ENCODE measurements around the gene AMOTL1.

The AMOTL1 gene

DNA sequence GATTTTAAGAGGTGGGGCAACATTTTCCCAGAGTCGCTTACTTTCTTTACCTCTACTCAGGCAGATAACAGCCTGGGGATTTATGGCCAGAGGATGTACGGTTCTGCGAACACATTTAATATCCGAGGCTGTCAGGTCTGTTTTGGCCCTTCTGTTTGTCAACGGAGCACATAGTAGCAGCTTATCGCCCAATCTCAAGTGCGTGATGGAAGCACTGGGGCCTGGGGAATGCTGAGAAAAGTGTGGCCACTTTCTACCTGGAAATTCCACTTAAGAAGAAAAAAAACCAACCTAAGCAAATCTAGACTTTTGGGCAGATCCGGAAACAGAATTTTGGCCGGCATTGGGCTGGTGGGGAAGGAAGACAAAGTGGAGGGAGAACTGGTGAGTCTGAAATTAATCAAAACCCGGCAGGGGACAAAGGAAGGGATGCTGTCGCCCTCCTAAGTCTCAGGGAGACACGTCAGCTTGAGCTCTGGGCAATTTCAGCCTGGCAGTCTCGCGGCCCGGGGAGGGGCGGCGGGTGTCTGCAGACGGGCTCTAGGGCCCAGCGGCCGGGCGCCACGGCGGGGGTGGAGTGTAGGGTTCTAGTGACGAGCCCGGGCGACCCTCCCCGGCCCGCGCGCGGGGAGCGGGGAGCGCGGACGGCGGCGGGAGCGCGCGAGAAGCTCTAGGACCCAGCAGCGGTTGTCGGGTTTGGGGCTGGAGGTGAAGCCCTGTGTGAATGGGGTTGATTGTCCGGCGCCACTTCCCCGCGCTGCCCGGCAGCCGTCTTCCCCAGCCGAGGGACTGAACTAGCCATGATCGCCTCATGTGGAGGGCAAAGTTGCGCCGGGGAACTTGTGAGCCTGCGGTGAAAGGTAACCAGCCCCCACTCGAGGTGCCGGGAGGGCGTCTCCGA, at the start of gene AMOTL1:
AMOTL1 (plus strand) TSS at position 656 of the 901 bp plus-strand sequence; CDS start at position 812, 156 bp downstream.
- H3K36me3 ChIP-seq (ENCODE audit: control insufficient read depth, insufficient read depth, low read length): no peaks in the 10 kb centered on the region
- H3K4me3 ChIP-seq (ENCODE audit: low read length): peak within 1 kb of the TSS; percentile 85
- DNase-seq (ENCODE audit: low read depth, low spot score): peak; percentile 45
- no peaks in the 10 kb centered on the region for H3K9me3 ChIP-seq (ENCODE audit: control insufficient read depth, insufficient read depth, low read length)
- H3K27me3 ChIP-seq (ENCODE audit: control insufficient read depth, insufficient read depth, low read length): peaks cover 33% of the 10 kb centered on the region
- no CpG with 5 or more reads among the region's 57 CpGs for WGBS (ENCODE audit: insufficient coverage, insufficient read length)
- no peaks in the 10 kb centered on the region; the same call in 1 of the 2 replicates for H3K4me1 ChIP-seq (ENCODE audit: control insufficient read depth, insufficient read depth, low read length)
- H3K27ac ChIP-seq (ENCODE audit: low read length): no peak within 1 kb of the TSS

DNA sequence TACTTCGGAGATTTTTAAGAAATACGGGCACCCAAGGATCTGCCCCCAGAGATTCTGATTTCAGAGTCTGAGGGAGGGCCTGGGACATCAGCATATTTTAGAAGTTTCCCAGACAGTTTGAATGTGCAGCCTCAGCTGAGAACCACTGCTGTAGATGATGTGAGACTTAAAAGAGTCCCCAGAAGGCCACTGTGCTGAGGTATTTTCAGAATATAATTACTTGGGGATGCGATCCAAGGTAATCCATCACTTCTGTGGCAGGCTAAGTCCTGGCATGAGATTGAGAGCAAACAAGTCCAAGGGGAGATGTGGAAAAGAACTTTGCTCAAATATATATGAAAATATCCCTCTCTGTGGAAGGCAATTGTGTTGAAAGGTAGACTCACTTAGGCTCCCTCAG, 48.3 kb upstream of the AMOTL1 start:
- Histone ChIP-seq H3K27me3 (ENCODE audit: control insufficient read depth, insufficient read depth, low read length) (no peaks in the 10 kb centered on the region), H3K36me3 (ENCODE audit: control insufficient read depth, insufficient read depth, low read length) (no peaks in the 10 kb centered on the region), H3K4me3 (ENCODE audit: low read length) (no peak overlapping the region), H3K27ac (ENCODE audit: low read length) (no peak overlapping the region), H3K4me1 (ENCODE audit: control insufficient read depth, insufficient read depth, low read length) (no peaks in the 10 kb centered on the region; the same call in 1 of the 2 replicates), H3K9me3 (ENCODE audit: control insufficient read depth, insufficient read depth, low read length) (no peaks in the 10 kb centered on the region)
- WGBS (ENCODE audit: insufficient coverage, insufficient read length): no CpG with 5 or more reads among the region's 3 CpGs
- no peak for DNase-seq (ENCODE audit: low read depth, low spot score)

GRCh38 chr11:94721565-94722292, 46.4 kb upstream of the AMOTL1 start:
- no CpG with 5 or more reads among the region's 2 CpGs for WGBS (ENCODE audit: insufficient coverage, insufficient read length)
- DNase-seq (ENCODE audit: low read depth, low spot score): no peak
- Histone ChIP-seq H3K27ac (ENCODE audit: low read length) (no peak overlapping the region), H3K4me1 (ENCODE audit: control insufficient read depth, insufficient read depth, low read length) (no peaks in the 10 kb centered on the region; the same call in 1 of the 2 replicates), H3K9me3 (ENCODE audit: control insufficient read depth, insufficient read depth, low read length) (no peaks in the 10 kb centered on the region), H3K27me3 (ENCODE audit: control insufficient read depth, insufficient read depth, low read length) (no peaks in the 10 kb centered on the region), H3K4me3 (ENCODE audit: low read length) (no peak overlapping the region), H3K36me3 (ENCODE audit: control insufficient read depth, insufficient read depth, low read length) (no peaks in the 10 kb centered on the region)

DNA sequence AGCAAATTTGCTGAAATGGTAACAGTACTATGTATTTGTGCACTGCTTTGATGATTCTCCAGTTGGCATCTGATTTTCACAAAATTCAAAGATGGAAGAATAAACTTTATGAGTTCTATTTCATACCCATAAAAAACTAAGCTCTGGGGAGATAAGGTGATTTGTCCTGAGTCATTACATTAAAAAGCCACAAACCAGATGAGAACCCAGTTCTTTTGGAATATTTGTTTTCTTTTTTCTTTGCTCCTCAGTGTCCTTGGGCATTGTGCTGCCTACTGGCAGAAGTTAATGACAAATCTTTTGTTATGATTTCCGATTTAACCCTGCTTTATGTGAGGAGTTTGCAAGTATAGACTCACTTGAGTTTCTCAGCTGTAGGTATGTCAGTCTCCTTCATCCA, 45.4 kb upstream of the AMOTL1 start:
- Histone ChIP-seq H3K27ac (ENCODE audit: low read length) (no peak overlapping the region), H3K27me3 (ENCODE audit: control insufficient read depth, insufficient read depth, low read length) (no peaks in the 10 kb centered on the region), H3K36me3 (ENCODE audit: control insufficient read depth, insufficient read depth, low read length) (no peaks in the 10 kb centered on the region), H3K4me1 (ENCODE audit: control insufficient read depth, insufficient read depth, low read length) (no peaks in the 10 kb centered on the region; the same call in 1 of the 2 replicates), H3K9me3 (ENCODE audit: control insufficient read depth, insufficient read depth, low read length) (no peaks in the 10 kb centered on the region), H3K4me3 (ENCODE audit: low read length) (no peak overlapping the region)
- no CpG with 5 or more reads among the region's 1 CpG for WGBS (ENCODE audit: insufficient coverage, insufficient read length)
- DNase-seq (ENCODE audit: low read depth, low spot score): no peak

DNA sequence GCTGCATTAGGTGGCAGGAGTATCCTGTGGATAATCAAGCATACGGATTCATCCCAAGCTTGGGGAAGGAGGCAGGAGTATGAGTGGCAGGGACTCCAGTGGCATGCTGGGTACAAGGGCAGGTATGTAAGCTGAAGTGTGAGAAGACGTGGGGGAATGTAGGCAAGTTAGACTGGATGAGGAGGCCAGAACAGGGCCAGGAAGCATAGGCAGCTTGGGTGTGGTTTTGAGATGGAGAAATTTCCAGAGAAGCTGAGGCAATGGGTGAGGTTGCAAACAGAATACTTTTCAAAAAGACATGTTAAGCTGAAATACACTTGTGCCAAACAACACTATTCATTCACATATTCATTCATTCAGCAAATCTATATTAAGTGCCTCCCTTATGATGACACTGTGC, 43.1 kb upstream of the AMOTL1 start:
- Histone ChIP-seq H3K27me3 (ENCODE audit: control insufficient read depth, insufficient read depth, low read length) (no peaks in the 10 kb centered on the region), H3K9me3 (ENCODE audit: control insufficient read depth, insufficient read depth, low read length) (no peaks in the 10 kb centered on the region), H3K36me3 (ENCODE audit: control insufficient read depth, insufficient read depth, low read length) (no peaks in the 10 kb centered on the region), H3K27ac (ENCODE audit: low read length) (no peak overlapping the region), H3K4me1 (ENCODE audit: control insufficient read depth, insufficient read depth, low read length) (no peaks in the 10 kb centered on the region; the same call in 1 of the 2 replicates), H3K4me3 (ENCODE audit: low read length) (no peak overlapping the region)
- DNase-seq (ENCODE audit: low read depth, low spot score): no peak
- WGBS (ENCODE audit: insufficient coverage, insufficient read length): no CpG with 5 or more reads among the region's 2 CpGs

- Histone ChIP-seq H3K27ac (ENCODE audit: low read length) (no peak overlapping the region), H3K4me3 (ENCODE audit: low read length) (no peak overlapping the region), H3K4me1 (ENCODE audit: control insufficient read depth, insufficient read depth, low read length) (peaks cover 3% of the 10 kb centered on the region; the same call in 1 of the 2 replicates), H3K36me3 (ENCODE audit: control insufficient read depth, insufficient read depth, low read length) (no peaks in the 10 kb centered on the region), H3K9me3 (ENCODE audit: control insufficient read depth, insufficient read depth, low read length) (no peaks in the 10 kb centered on the region), H3K27me3 (ENCODE audit: control insufficient read depth, insufficient read depth, low read length) (no peaks in the 10 kb centered on the region)
- WGBS (ENCODE audit: insufficient coverage, insufficient read length): no CpG with 5 or more reads among the region's 2 CpGs
- DNase-seq (ENCODE audit: low read depth, low spot score): no peak
Observed at GRCh38 chr11:94727819-94728218, 40.3 kb upstream of the AMOTL1 start.

- no peak for DNase-seq (ENCODE audit: low read depth, low spot score)
- H3K4me3 ChIP-seq (ENCODE audit: low read length): no peak overlapping the region
- H3K9me3 ChIP-seq (ENCODE audit: control insufficient read depth, insufficient read depth, low read length): no peaks in the 10 kb centered on the region
- H3K36me3 ChIP-seq (ENCODE audit: control insufficient read depth, insufficient read depth, low read length): no peaks in the 10 kb centered on the region
- H3K27ac ChIP-seq (ENCODE audit: low read length): no peak overlapping the region
- H3K4me1 ChIP-seq (ENCODE audit: control insufficient read depth, insufficient read depth, low read length): peaks cover 3% of the 10 kb centered on the region; the same call in 1 of the 2 replicates
- WGBS (ENCODE audit: insufficient coverage, insufficient read length): no CpG with 5 or more reads among the region's 1 CpG
- no peaks in the 10 kb centered on the region for H3K27me3 ChIP-seq (ENCODE audit: control insufficient read depth, insufficient read depth, low read length)
Observed at GRCh38 chr11:94728541-94728940, 39.6 kb upstream of the AMOTL1 start.

DNA sequence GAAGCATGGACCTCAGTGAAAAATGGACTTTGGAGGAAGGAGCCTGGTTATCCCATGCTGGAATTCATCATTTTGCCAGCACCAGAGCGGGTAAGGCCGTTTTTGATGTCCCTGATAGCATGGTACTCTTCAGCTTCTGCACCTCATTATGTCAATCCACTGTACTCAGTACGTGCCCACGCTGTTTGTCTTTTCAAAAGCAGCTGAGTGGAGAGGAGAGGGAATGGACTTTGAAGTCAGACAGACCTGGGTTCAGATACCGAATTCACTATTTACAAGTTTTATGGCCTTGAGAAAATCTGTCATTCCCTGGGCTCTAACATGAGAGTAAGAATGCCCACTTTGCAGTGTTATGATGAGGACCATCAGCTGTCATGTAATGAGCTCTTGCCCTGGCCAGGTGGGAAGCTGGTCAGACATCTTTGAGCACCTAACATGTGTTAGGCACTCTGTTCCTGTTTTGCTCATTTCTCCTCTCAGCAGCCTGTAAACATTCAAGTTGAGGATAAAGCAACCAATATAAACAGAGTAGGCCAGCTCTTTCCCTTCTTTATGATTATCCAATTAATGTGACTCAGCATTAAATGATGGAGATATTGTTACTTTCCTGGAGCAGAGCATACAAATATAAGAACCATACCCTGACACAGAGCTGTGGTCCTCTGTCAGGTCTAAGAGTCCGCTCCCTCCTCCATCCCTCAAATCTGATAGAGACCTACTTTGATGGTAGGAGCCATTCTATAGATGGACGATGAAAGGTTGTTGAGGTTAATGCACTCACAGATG, 39.0 kb upstream of the AMOTL1 start:
- Histone ChIP-seq H3K27me3 (ENCODE audit: control insufficient read depth, insufficient read depth, low read length) (no peaks in the 10 kb centered on the region), H3K4me3 (ENCODE audit: low read length) (no peak overlapping the region), H3K4me1 (ENCODE audit: control insufficient read depth, insufficient read depth, low read length) (peaks cover 3% of the 10 kb centered on the region; the same call in 1 of the 2 replicates), H3K9me3 (ENCODE audit: control insufficient read depth, insufficient read depth, low read length) (no peaks in the 10 kb centered on the region), H3K36me3 (ENCODE audit: control insufficient read depth, insufficient read depth, low read length) (no peaks in the 10 kb centered on the region), H3K27ac (ENCODE audit: low read length) (no peak overlapping the region)
- no CpG with 5 or more reads among the region's 7 CpGs for WGBS (ENCODE audit: insufficient coverage, insufficient read length)
- no peak for DNase-seq (ENCODE audit: low read depth, low spot score)

DNA sequence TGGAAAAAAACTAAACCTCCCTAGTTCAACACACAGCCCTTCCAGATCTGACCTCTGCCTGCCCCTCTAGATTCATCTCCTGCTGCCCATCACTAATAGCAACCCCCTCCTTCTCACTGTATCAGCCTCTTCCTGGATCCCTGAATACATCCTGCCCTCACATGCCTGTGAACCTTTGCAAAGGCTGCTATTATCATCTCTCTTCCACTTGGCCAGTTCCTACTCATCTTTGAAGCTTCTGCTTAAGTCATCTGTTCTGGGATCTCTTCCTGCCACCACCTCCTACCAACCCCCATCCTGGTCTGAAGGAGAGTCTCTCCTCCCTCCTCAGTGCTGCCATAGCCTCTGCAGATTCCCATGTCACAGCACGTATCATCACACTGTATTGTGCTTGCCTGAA, 38.0 kb upstream of the AMOTL1 start:
- no CpG with 5 or more reads among the region's 1 CpG for WGBS (ENCODE audit: insufficient coverage, insufficient read length)

More for the DNA sequence above, 38.0 kb upstream of the AMOTL1 start:
- Histone ChIP-seq H3K9me3 (ENCODE audit: control insufficient read depth, insufficient read depth, low read length) (no peaks in the 10 kb centered on the region), H3K27ac (ENCODE audit: low read length) (no peak overlapping the region), H3K4me1 (ENCODE audit: control insufficient read depth, insufficient read depth, low read length) (peaks cover 9% of the 10 kb centered on the region), H3K36me3 (ENCODE audit: control insufficient read depth, insufficient read depth, low read length) (no peaks in the 10 kb centered on the region), H3K27me3 (ENCODE audit: control insufficient read depth, insufficient read depth, low read length) (no peaks in the 10 kb centered on the region), H3K4me3 (ENCODE audit: low read length) (no peak overlapping the region)
- no peak for DNase-seq (ENCODE audit: low read depth, low spot score)
